ENCODE results near the gene STON1.
"Not testable (repeated sequence)": the region's sequence is repeated elsewhere in the genome, so short reads cannot be mapped to it uniquely, and the experiment has no call there.

STON1 gene

GRCh38 chr2:48592067-48592466 is 62.1 kb downstream of the STON1 start:
- TF ChIP-seq, protein P1, sequence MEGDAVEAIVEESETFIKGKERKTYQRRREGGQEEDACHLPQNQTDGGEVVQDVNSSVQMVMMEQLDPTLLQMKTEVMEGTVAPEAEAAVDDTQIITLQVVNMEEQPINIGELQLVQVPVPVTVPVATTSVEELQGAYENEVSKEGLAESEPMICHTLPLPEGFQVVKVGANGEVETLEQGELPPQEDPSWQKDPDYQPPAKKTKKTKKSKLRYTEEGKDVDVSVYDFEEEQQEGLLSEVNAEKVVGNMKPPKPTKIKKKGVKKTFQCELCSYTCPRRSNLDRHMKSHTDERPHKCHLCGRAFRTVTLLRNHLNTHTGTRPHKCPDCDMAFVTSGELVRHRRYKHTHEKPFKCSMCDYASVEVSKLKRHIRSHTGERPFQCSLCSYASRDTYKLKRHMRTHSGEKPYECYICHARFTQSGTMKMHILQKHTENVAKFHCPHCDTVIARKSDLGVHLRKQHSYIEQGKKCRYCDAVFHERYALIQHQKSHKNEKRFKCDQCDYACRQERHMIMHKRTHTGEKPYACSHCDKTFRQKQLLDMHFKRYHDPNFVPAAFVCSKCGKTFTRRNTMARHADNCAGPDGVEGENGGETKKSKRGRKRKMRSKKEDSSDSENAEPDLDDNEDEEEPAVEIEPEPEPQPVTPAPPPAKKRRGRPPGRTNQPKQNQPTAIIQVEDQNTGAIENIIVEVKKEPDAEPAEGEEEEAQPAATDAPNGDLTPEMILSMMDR (IDR thresholded peaks at IDR 0.05; ENCODE audit: low read depth, low read length, missing control alignments) = no peak
- no peak overlapping the region for H3K4me3 ChIP-seq (ENCODE audit: low read depth, low read length)
- DNase-seq (ENCODE audit: low read depth) = no peak

DNA sequence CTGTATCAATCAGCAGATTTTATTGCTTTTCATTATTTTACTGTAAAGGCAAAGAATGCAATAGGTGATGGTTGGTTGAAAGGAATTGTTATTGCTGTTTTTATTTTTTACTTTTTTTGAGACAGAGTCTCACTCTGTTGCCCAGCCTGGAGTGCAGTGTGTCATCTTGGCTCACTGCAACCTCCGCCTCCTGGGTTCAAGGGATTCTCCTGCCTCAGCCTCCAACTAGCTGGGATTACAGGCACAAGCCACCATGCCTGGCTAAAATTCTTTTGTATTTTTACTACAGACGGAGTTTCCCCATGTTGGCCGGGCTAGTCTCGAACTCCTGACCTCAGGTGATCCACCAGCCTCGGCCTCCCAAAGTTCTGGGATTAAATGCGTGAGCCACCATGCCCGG is 66.8 kb downstream of the STON1 start:
- not testable (repeated sequence) for DNase-seq (ENCODE audit: low read depth); H3K4me3 ChIP-seq (ENCODE audit: low read depth, low read length)

DNA sequence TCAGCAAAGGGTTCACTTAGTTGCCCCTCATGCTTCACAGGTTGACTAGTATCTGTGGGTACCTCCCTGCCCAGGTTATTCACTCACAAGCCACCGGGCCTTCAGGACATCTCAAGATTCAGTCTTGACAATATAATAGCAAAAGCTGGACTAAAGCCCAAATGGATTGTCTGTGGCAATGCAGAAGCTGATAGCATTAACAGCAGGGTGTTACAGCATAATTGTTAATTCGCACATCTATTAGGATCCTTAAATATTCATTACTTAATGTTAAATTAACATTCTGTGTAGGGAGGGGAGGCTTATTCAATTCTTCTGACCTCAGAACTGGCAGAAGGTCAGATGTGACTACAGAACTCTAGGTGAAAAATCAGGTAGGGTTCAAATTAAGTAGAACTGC is 67.5 kb downstream of the STON1 start:
- H3K4me3 ChIP-seq (ENCODE audit: low read depth, low read length) = no peak overlapping the region
- DNase-seq (ENCODE audit: low read depth) = no peak

DNA sequence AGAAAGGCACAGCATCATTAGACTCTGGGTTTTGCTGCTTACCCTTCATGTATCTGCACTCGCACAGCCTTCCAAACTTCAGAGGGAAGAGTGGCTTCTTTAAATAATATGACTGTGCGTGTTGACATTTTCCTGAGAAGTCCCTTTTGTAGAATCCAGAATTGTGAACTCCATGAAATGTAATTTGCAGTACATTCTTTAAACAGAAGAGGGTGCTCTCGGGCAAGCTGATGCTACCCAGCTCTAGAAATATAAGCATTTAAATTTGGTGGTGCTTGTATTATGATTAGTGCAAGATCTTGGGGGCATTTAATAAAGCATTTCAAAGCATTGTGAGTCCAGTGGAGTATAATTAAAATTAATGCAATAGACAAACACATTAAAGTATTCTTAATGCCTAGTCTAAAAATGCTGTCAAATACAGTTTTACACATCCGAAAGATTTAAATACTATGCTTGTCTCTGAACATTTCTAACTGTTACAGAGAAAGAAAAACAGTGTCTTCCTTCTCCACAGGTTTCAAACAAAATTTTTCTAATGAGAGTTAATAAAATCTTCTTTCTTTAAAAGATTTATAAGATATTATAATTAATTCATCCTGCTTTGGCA is 70.4 kb downstream of the STON1 start:
- H3K4me3 ChIP-seq (ENCODE audit: low read depth, low read length) = no peak overlapping the region
- DNase-seq (ENCODE audit: low read depth) = peak; percentile 4
- TF ChIP-seq, protein P1 (IDR thresholded peaks at IDR 0.05; ENCODE audit: low read depth, low read length, missing control alignments) = peak; percentile 62

More for the DNA sequence above, 67.5 kb downstream of the STON1 start:
- TF ChIP-seq, protein P1 (IDR thresholded peaks at IDR 0.05; ENCODE audit: low read depth, low read length, missing control alignments) = no peak

- TF ChIP-seq, protein P1 (IDR thresholded peaks at IDR 0.05; ENCODE audit: low read depth, low read length, missing control alignments) = no peak
Measured at GRCh38 chr2:48600917-48601316, 71.0 kb downstream of the STON1 start.

GRCh38 chr2:48601349-48601748 is 71.4 kb downstream of the STON1 start:
- TF ChIP-seq, protein P1 (IDR thresholded peaks at IDR 0.05; ENCODE audit: low read depth, low read length, missing control alignments) = peak; percentile 65
- H3K4me3 ChIP-seq (ENCODE audit: low read depth, low read length) = no peak overlapping the region

More at GRCh38 chr2:48600917-48601316, 71.0 kb downstream of the STON1 start:
- DNase-seq (ENCODE audit: low read depth) = no peak
- H3K4me3 ChIP-seq (ENCODE audit: low read depth, low read length) = no peak overlapping the region

DNA sequence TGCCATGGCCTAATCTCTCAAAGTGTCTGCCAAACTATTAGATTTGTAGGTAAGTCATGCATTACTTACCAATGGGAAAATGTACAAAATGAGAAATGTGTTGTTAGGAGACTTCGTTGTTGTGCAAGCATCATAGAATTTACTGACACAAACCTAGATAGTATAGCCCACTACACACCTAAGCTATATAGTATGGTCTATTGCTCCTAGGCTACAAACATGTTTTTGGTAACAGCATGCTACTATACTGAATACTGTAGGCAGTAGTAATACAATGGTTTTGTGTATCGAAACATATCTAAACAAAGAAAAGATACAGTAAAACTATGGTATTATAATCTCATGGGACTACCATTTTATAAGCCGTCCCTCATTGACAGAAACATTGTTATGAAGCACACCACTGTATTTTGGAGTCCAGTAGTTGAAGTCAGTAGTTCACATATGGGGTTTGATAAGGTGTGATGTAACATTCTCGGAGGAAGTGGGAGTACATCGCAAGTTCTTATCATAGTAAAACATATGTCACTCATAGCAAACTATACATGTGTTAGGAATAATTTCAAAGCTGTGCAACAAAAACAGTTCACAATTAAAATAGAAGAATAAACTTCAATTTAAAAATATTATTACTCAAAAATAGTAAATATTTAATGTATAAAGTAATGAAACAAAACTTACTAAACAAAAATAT is 75.7 kb downstream of the STON1 start:
- H3K4me3 ChIP-seq (ENCODE audit: low read depth, low read length) = no peak overlapping the region
- DNase-seq (ENCODE audit: low read depth) = no peak
- TF ChIP-seq, protein P1 (IDR thresholded peaks at IDR 0.05; ENCODE audit: low read depth, low read length, missing control alignments) = no peak

More at GRCh38 chr2:48601349-48601748, 71.4 kb downstream of the STON1 start:
- DNase-seq (ENCODE audit: low read depth) = no peak
